A673 (cell line): ENCODE results near the gene TBC1D24. TPM values are rescaled to one million over a fixed set of nuclear protein-coding genes. Genes with fewer than 3 reads are reported as not detected.

Source experiments
- BruUV-seq: library from RNA; stranded (reverse); fragments of 400-500 nt; replicated peaks from 2 replicates; lab custom pipeline; 2021; lab: Mats Ljungman, UMichigan
- CTCF ChIA-PET: fragments of 300-600 bp; sonication (Branson Sonifier 250); formaldehyde crosslinking; loops from one replicate; lab custom pipeline; 2022; ENCODE audit warnings: antibody characterized with exemption; lab: Charles Lee
- POLR2A ChIA-PET: fragments of 300-600 bp; sonication (Branson Sonifier 250); formaldehyde crosslinking; loops from one replicate; lab custom pipeline; 2022; ENCODE audit warnings: antibody characterized with exemption; ENCODE audit not compliant: low non-redundant PET; lab: Charles Lee
- DNase-seq: peaks from one replicate; pipeline ENCODE4 v3.0.0-alpha.2; 2015; ENCODE audit warnings: low spot score
- H3K27ac ChIP-seq: fragments of 200-600 bp; sonication (generic); 2 replicates; pipeline ENCODE4 v1.5.1; 2016; ENCODE audit warnings: mixed run types, low read depth, mild to moderate bottlenecking, mixed read lengths, antibody characterized with exemption, low read length; ENCODE audit not compliant: poor library complexity, severe bottlenecking
- H3K27me3 ChIP-seq: fragments of 200-600 bp; sonication (generic); replicated peaks from 2 replicates; pipeline ENCODE4 v1.6.1; 2017; ENCODE audit warnings: mixed run types, low read depth, mild to moderate bottlenecking, mixed read lengths, antibody characterized with exemption, low read length; ENCODE audit not compliant: insufficient read depth, poor library complexity
- H3K36me3 ChIP-seq: fragments of 200-600 bp; sonication (generic); 2 replicates; pipeline ENCODE4 v1.6.1; 2016; ENCODE audit warnings: mixed run types, mild to moderate bottlenecking, mixed read lengths, antibody characterized with exemption, low read length; ENCODE audit not compliant: insufficient read depth, poor library complexity, severe bottlenecking
- H3K4me1 ChIP-seq: fragments of 200-600 bp; sonication (generic); 2 replicates; pipeline ENCODE4 v1.6.1; 2017; ENCODE audit warnings: mixed run types, mild to moderate bottlenecking, mixed read lengths, antibody characterized with exemption, low read length; ENCODE audit not compliant: insufficient read depth, poor library complexity, severe bottlenecking
- H3K4me3 ChIP-seq: fragments of 200-600 bp; sonication (generic); 2 replicates; pipeline ENCODE4 v1.5.1; 2016; ENCODE audit warnings: low read depth, mixed run types, mild to moderate bottlenecking, mixed read lengths, low read length; ENCODE audit not compliant: poor library complexity, severe bottlenecking
- H3K9me3 ChIP-seq: fragments of 200-600 bp; sonication (generic); 2 replicates; pipeline ENCODE4 v1.6.1; 2016; ENCODE audit warnings: mixed run types, low read depth, mild to moderate bottlenecking, mixed read lengths, antibody characterized with exemption, low read length; ENCODE audit not compliant: poor library complexity, severe bottlenecking
- CTCF ChIP-seq: fragments of 300-800, 200-600 bp; sonication (generic); conservative IDR thresholded peaks from 2 replicates; pipeline ENCODE4 v1.5.1; 2017; ENCODE audit warnings: low read depth, mild to moderate bottlenecking, antibody characterized with exemption, low read length, moderate library complexity, mixed read lengths
- EZH2 ChIP-seq: fragments of 200-600 bp; sonication (generic); IDR thresholded peaks from 2 replicates; pipeline ENCODE4 v1.6.1; 2017; ENCODE audit warnings: borderline replicate concordance, low read depth, mild to moderate bottlenecking, mixed read lengths, antibody characterized with exemption, low read length; ENCODE audit not compliant: poor library complexity, severe bottlenecking
- intact Hi-C: fragments of 100-400 bp; cut with micrococcal nuclease; formaldehyde crosslinking; loops from one replicate; pipeline ENCODE4 v1.10.0; 2022; ENCODE audit not compliant: unreplicated experiment
- total RNA-seq: library from RNA; stranded (reverse); gene quantifications from 2 replicates; pipeline ENCODE4 v1.2.3, GENCODE V29; 2021

The TBC1D24 gene
- total RNA-seq, 1 experiment from 2014 or later: 24.2 TPM

DNA sequence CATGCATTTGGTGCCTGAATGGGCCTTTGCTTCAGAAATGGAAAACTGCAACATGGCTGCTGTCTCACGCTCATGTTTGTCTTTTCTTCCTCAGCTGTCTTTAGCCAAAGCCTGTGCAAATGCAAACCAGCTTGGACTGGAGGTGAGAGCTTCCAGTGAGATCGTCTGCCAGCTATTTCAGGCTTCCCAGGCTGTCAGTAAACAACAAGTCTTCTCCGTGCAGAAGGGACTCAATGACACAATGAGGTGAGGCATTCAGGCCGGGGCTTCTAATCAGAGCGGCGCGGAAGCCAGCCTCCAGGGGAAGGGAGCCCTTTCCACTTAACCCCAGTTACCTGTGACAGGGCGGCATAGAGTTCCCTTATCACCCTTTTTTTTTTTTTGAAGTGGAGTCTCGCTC is 31.4 kb upstream of the TBC1D24 start:
- CTCF ChIA-PET: no interaction called here

GRCh38 chr16:2447920-2448583 is 26.9 kb upstream of the TBC1D24 start:
- POLR2A ChIA-PET: no interaction called here
- intact Hi-C loops: no loop called here
- H3K27ac ChIP-seq: no peak overlapping the region
- H3K4me3 ChIP-seq: no peak overlapping the region
- H3K36me3 ChIP-seq: peaks cover 98% of the 10 kb centered on the region
- TF ChIP-seq CTCF: no peak
- TF ChIP-seq EZH2: no peak
- DNase-seq: no peak
- no peaks in the 10 kb centered on the region for H3K9me3 ChIP-seq
- no peaks in the 10 kb centered on the region for H3K27me3 ChIP-seq
- CTCF ChIA-PET: interaction anchor here (0.7 kb wide), 1 partner anchor 13 kb away, joined by 3 read pairs; no protein-coding TSS in a partner anchor
- BruUV-seq: no TSS peak
- no peaks in the 10 kb centered on the region for H3K4me1 ChIP-seq

More for the DNA sequence above, 31.4 kb upstream of the TBC1D24 start:
- H3K36me3 ChIP-seq: peaks cover 81% of the 10 kb centered on the region
- BruUV-seq: no TSS peak
- no peak overlapping the region for H3K4me3 ChIP-seq
- H3K9me3 ChIP-seq: no peaks in the 10 kb centered on the region
- TF ChIP-seq CTCF: no peak
- no peak for TF ChIP-seq EZH2
- no peaks in the 10 kb centered on the region for H3K4me1 ChIP-seq
- no peaks in the 10 kb centered on the region for H3K27me3 ChIP-seq
- H3K27ac ChIP-seq: no peak overlapping the region
- no peak for DNase-seq
- intact Hi-C loops: no loop called here
- POLR2A ChIA-PET: interaction anchor here (0.7 kb wide), 1 partner anchor 190 kb away, joined by 3 read pairs; no protein-coding TSS in a partner anchor

GRCh38 chr16:2449118-2449517 is 25.8 kb upstream of the TBC1D24 start:
- Histone ChIP-seq H3K4me3 (no peak overlapping the region), H3K36me3 (peaks cover 99% of the 10 kb centered on the region), H3K9me3 (no peaks in the 10 kb centered on the region), H3K27ac (no peak overlapping the region), H3K4me1 (no peaks in the 10 kb centered on the region), H3K27me3 (no peaks in the 10 kb centered on the region)
- TF ChIP-seq EZH2 (no peak), CTCF (no peak)
- ChIA-PET POLR2A (no interaction called here), CTCF (no interaction called here)
- intact Hi-C loops: no loop called here
- BruUV-seq: no TSS peak
- no peak for DNase-seq
